Endothelial cell of umbilical vein (primary cell): Measurements from ENCODE around the gene GRK1.

Source experiments
- JUN ChIP-seq: IDR thresholded peaks from 2 replicates; pipeline ENCODE4 v1.6.1; 2011; ENCODE audit warnings: borderline replicate concordance, low read depth; ENCODE audit not compliant: insufficient read length, insufficient read depth
- POLR2A ChIP-seq: IDR thresholded peaks from 2 replicates; pipeline ENCODE4 v1.6.1; 2012; ENCODE audit warnings: low read depth, mild to moderate bottlenecking, control low read depth, low read length
- POLR2AphosphoS5 ChIP-seq: IDR thresholded peaks from 2 replicates; pipeline ENCODE4 v1.6.1; 2012; ENCODE audit warnings: low read depth, mild to moderate bottlenecking, control low read depth, low read length, moderate library complexity; ENCODE audit not compliant: insufficient read depth
- TF ChIP-seq, protein P1 (sequence below), 2 donors: IDR thresholded peaks; 1 replicate in 1 of 2; 2 replicates in 1 of 2; pipeline ENCODE4 v1.5.1; 2011; ENCODE audit warnings: low read length in 2 of 2, mild to moderate bottlenecking in 2 of 2, moderate library complexity in 2 of 2, control low read depth in 1 of 2, inconsistent platforms in 1 of 2, low read depth in 1 of 2; ENCODE audit not compliant: insufficient read depth in 1 of 2; ENCODE audit errors: extremely low read depth in 1 of 2
- TF ChIP-seq, protein P2 (sequence below): IDR thresholded peaks from 2 replicates; pipeline ENCODE4 v1.6.1; 2011; ENCODE audit not compliant: insufficient read depth, insufficient read length

- TF ChIP-seq, protein P1, sequence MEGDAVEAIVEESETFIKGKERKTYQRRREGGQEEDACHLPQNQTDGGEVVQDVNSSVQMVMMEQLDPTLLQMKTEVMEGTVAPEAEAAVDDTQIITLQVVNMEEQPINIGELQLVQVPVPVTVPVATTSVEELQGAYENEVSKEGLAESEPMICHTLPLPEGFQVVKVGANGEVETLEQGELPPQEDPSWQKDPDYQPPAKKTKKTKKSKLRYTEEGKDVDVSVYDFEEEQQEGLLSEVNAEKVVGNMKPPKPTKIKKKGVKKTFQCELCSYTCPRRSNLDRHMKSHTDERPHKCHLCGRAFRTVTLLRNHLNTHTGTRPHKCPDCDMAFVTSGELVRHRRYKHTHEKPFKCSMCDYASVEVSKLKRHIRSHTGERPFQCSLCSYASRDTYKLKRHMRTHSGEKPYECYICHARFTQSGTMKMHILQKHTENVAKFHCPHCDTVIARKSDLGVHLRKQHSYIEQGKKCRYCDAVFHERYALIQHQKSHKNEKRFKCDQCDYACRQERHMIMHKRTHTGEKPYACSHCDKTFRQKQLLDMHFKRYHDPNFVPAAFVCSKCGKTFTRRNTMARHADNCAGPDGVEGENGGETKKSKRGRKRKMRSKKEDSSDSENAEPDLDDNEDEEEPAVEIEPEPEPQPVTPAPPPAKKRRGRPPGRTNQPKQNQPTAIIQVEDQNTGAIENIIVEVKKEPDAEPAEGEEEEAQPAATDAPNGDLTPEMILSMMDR (IDR thresholded peaks at IDR 0.05; ENCODE audit: extremely low read depth in 1 of 2, insufficient read depth in 1 of 2, low read depth in 1 of 2, low read length in 2 of 2) = no peak
- TF ChIP-seq POLR2AphosphoS5 = no peak
- TF ChIP-seq POLR2A = no peak
- TF ChIP-seq, protein P2, sequence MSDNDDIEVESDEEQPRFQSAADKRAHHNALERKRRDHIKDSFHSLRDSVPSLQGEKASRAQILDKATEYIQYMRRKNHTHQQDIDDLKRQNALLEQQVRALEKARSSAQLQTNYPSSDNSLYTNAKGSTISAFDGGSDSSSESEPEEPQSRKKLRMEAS = no peak
- TF ChIP-seq JUN = no peak
Measured at GRCh38 chr13:113660066-113660465, 7.0 kb upstream of the GRK1 start.
